Hematopoietic multipotent progenitor cell treated with erythropoietin and hydrocortisone succinate and interleukin-3 and kit ligand, for 15 days (in vitro differentiated cells): ENCODE measurements around the gene CCR6.
"Not testable (repeated sequence)": the region's sequence is repeated elsewhere in the genome, so short reads cannot be mapped to it uniquely, and the experiment has no call there.

Experiments
- DNase-seq: peaks from one replicate; pipeline ENCODE4 v3.0.0-alpha.2; 2015; ENCODE audit warnings: low spot score

Gene CCR6

GRCh38 chr6:167169867-167170266 lies 47.0 kb downstream of the CCR6 start:
- DNase-seq: not testable (repeated sequence)

DNA sequence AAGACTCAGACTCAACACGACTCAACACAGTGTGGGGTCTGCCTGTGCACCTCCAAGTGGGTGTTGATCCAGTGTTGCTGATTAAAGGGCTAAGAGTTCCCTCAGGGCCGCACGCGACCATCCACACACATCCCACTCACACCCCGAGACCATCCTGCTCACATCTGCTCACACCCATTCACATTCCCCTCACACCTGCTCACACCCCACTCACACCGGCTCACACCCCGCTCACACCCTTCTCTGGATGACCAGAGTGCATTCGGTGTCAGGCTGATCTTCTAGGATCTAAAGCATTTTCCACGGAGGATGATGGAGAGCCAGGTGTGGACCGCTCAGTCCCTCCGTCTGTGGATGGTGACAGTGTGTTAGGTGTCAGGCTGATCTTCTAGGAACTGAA lies 48.4 kb downstream of the CCR6 start:
- not testable (repeated sequence) for DNase-seq

GRCh38 chr6:167172011-167172410 lies 49.1 kb downstream of the CCR6 start:
- DNase-seq: not testable (repeated sequence)

- DNase-seq: not testable (repeated sequence)
Measured at GRCh38 chr6:167177271-167177670, 54.4 kb downstream of the CCR6 start.

DNA sequence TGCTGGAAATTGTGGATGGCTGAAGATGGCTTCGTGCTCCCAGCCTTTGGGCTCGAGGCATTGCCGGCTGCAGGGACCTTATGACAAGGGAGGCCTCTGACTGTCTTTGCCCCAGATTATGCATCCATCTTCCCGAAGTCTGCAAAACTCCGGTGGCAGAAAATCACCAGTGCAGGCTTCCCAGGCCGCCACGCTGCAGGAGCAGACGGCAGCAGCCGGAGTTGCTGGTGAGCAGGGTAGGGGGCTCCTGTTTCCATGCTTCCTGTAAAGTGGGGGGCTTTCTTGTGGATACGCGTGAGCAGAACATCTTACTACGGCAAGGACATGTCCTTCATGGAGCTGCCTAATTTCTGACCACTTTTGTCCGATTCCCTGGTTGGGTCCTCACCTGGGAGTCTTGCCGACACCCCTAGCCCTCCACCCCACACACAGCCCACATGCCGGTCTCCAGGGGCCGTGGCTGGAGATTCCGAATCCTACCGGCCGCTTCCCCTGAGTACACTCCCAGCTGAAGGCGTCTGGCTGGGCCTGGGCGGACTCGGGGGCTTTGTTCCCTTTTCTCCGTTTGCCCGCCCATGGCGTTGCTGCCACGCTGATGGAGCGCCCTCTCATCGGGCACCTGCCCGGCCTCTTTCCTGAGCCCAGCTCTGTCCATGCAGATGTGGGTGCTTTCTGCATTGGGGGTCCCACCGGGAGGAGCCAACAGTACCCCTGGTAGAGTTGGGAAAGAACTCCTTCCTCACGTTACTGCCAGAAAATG lies 56.2 kb downstream of the CCR6 start:
- DNase-seq: not testable (repeated sequence)

DNA sequence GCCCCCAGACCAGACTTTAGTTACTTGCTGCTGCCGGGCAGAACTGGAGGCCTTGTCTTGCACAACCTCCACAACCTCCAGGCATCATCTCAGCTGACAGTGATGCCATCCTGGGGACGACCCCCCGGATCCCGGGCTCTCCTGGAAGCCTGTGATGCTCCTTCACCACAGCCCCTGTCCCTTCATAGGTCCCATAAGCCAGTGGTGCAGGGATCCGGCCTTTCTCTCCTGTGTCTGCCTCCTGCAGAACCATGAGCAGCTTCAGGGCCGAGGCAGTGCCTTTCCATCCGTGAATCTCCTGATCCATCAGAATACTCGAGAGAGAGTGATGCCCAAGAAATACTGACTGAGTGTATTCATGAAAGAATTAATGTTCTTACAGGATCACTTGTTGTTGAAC lies 57.2 kb downstream of the CCR6 start:
- DNase-seq: not testable (repeated sequence)

DNA sequence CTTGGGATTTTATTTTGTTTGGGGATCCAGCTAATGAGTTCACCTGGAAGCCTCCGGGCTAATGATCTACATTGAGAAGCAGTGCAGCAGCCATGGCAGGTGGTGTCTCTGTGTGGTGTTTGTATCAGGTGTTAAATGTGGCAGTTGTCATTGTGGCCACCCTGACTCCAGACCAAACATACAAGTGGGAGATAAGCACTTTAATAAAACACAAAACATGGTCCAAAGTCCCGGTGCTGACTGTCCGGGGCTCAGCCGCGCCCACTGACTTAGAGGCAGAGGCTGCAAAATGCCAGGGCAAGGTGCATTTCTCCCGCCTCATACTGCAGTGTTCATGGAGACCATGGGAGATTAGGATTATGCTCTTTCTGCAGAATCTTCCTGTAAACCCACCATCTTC lies 58.5 kb downstream of the CCR6 start:
- DNase-seq: not testable (repeated sequence)

DNA sequence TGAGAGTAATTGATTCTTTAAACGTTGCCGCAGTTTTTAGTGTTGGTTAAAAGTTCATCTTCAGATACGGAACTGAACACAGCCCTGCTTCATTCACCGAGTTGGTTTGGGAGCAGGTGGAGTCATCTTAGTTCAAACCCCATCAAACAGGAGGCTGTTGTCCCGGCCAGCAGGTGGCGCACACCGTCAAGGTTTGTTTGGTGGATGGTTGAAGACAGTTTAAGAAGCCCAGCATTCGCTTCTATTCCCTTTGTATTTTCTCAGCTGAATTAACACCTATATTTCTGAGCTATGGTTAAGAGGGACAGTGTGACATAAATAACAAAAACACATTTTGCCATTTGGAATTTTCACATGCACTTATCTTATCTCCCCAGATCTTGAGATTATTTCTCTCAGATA lies 60.0 kb downstream of the CCR6 start:
- DNase-seq: not testable (repeated sequence)

DNA sequence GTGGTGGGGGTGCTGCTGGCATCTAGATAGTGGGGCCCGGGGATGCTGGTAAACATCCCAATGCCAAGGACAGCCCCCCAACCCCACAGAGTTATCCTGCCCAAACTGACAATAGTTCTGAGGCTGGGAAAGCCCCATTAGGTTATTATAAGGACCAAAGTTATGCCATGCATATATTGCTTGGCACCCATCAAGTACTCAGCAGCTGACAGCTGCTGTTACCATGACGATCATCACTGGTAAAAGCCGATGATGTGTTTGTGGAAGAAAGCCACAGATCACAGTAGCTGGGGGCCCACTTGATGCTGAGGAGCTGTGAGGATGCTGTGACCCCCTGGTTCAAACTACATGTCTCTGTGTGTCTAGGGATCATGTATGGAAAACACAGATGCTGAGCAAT lies 62.2 kb downstream of the CCR6 start:
- DNase-seq: not testable (repeated sequence)

- DNase-seq: not testable (repeated sequence)
Measured at GRCh38 chr6:167187275-167187674, 64.4 kb downstream of the CCR6 start.
